ENCODE results near the gene PLEKHH2. TPM values are rescaled to one million over a fixed set of nuclear protein-coding genes. Genes with fewer than 3 reads are reported as not detected.

The PLEKHH2 gene
- total RNA-seq, 1 donor from 2014 or later = 0.11 TPM

DNA sequence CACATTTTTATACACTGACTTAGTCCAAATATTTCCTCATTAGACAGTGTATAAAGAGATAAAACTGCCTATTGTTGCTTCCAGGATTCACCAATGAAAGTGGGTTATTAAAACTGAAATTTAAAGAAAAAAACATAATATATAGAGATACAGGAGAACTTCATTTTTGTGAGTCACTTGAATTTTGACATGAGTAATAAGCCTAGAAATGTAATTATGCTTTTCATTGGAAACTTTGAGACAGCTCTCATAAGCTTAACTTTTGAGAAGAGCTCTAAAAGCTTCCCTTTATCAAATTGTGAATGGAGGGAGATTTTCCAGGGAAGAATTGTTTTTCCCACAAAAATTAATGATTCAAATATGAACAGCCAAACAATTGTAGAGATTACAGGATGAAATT lies 150.8 kb downstream of the PLEKHH2 start:
- CTCF ChIA-PET = no interaction called here
- H3K4me3 Mint-ChIP-seq = no peak overlapping the region

DNA sequence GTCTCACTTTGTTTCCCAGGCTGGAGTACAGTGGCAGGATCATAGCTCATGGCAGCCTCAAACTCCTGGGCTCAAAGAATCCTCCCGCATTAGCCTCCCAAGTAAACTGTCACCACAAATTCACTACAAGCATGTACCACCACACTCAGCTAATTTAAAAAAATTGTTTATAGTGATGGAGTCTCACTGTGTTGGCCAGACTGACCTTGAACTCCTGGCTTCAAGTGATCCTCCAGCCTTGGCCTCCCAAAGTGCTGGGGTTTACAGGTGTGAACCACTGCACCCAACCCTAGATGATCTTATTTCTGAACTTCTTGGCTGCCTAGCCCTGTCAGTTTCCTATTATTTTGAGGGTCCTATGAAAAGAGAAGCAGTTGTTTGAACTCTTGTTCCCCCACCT lies 151.6 kb downstream of the PLEKHH2 start:
- Mint-ChIP-seq H3K4me1 (no peaks in the 10 kb centered on the region), H3K4me3 (no peak overlapping the region), H3K9me3 (no peaks in the 10 kb centered on the region), H3K27ac (no peak overlapping the region), H3K36me3 (ENCODE audit: low read depth) (peaks cover 18% of the 10 kb centered on the region), H3K27me3 (no peaks in the 10 kb centered on the region)
- intact Hi-C loops (cut with micrococcal nuclease) = no loop called here
- TF ChIP-seq, protein P1, sequence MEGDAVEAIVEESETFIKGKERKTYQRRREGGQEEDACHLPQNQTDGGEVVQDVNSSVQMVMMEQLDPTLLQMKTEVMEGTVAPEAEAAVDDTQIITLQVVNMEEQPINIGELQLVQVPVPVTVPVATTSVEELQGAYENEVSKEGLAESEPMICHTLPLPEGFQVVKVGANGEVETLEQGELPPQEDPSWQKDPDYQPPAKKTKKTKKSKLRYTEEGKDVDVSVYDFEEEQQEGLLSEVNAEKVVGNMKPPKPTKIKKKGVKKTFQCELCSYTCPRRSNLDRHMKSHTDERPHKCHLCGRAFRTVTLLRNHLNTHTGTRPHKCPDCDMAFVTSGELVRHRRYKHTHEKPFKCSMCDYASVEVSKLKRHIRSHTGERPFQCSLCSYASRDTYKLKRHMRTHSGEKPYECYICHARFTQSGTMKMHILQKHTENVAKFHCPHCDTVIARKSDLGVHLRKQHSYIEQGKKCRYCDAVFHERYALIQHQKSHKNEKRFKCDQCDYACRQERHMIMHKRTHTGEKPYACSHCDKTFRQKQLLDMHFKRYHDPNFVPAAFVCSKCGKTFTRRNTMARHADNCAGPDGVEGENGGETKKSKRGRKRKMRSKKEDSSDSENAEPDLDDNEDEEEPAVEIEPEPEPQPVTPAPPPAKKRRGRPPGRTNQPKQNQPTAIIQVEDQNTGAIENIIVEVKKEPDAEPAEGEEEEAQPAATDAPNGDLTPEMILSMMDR (IDR thresholded peaks at IDR 0.05) = no peak
- POLR2A ChIA-PET = no interaction called here
- no peak for ATAC-seq (ENCODE audit: low read depth)
- CTCF ChIA-PET = no interaction called here
- DNase-seq = no peak

More for the DNA sequence above, 150.8 kb downstream of the PLEKHH2 start:
- Mint-ChIP-seq H3K9me3 (no peaks in the 10 kb centered on the region), H3K4me1 (no peaks in the 10 kb centered on the region), H3K27ac (no peak overlapping the region), H3K36me3 (ENCODE audit: low read depth) (peaks cover 16% of the 10 kb centered on the region), H3K27me3 (no peaks in the 10 kb centered on the region)
- POLR2A ChIA-PET = no interaction called here
- DNase-seq = no peak
- TF ChIP-seq, protein P1 (IDR thresholded peaks at IDR 0.05) = no peak
- no peak for ATAC-seq (ENCODE audit: low read depth)
- intact Hi-C loops (cut with micrococcal nuclease) = no loop called here

DNA sequence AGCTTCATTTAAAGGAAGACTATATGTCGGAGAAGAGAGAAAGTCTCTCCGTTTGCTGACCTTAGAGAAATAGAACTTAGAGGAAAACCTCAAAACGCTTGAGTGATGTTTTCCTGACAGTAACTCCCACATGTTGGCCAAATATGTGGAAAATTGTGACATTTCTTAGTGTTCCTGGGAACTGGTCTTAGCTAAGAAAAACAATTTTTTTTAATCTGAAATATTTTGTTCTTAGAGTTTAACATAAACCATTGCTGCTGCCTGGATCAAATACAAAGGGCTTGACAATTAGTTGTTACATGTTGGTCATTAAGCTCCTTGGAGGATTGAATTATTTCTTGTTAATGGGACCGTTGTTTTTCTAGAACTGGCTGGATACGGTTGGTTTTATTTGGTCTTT lies 153.1 kb downstream of the PLEKHH2 start:
- CTCF ChIA-PET = no interaction called here

DNA sequence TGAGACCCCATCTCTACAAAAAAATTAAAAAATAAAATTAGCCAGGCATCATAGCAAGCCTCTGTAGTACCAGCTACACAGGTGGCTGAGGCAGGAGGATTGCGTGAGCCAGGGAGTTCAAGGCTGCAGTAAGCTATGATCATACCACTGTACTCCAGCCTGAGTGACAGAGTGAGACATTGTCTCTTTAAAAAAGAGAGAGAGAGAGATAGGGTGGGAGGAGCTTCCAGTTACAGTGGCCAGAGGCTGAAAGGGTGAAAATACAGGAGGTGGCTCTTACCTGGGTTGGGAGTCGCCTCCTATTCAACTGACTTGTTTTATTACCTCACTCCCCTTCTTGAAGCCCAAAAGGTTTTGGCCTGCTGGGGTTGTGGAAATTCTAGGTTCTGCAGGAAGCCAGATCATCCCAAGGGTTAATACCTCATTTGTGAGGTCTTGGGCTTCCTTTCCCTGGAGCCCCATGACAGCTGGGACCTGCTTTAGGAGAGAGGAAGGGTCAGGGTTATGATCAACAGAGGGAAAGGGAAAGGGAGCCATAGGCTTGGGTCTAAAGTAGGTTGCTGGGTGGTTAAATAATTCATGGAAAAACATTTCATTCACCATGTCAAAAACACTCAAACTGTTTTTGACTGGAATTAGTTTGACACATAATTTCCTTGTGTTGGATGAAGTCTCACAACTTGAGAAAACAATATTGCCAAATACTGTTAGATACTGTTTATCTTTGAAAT lies 154.1 kb downstream of the PLEKHH2 start:
- CTCF ChIA-PET = no interaction called here
- ATAC-seq (ENCODE audit: low read depth) = no peak
- no peaks in the 10 kb centered on the region for H3K4me1 Mint-ChIP-seq
- H3K27me3 Mint-ChIP-seq = no peaks in the 10 kb centered on the region
- DNase-seq = no peak
- no peak overlapping the region for H3K27ac Mint-ChIP-seq
- intact Hi-C loops (cut with micrococcal nuclease) = no loop called here
- H3K9me3 Mint-ChIP-seq = no peaks in the 10 kb centered on the region
- POLR2A ChIA-PET = no interaction called here
- H3K4me3 Mint-ChIP-seq = no peak overlapping the region
- TF ChIP-seq, protein P1 (IDR thresholded peaks at IDR 0.05) = no peak
- H3K36me3 Mint-ChIP-seq (ENCODE audit: low read depth) = peaks cover 26% of the 10 kb centered on the region

More for the DNA sequence above, 153.1 kb downstream of the PLEKHH2 start:
- POLR2A ChIA-PET = no interaction called here
- no peak overlapping the region for H3K27ac Mint-ChIP-seq
- DNase-seq (no peak), ATAC-seq (ENCODE audit: low read depth) (no peak)
- peaks cover 24% of the 10 kb centered on the region for H3K36me3 Mint-ChIP-seq (ENCODE audit: low read depth)
- intact Hi-C loops (cut with micrococcal nuclease) = no loop called here
- TF ChIP-seq, protein P1 (IDR thresholded peaks at IDR 0.05) = no peak
- H3K9me3 Mint-ChIP-seq = no peaks in the 10 kb centered on the region
- no peak overlapping the region for H3K4me3 Mint-ChIP-seq
- H3K27me3 Mint-ChIP-seq = no peaks in the 10 kb centered on the region
- no peaks in the 10 kb centered on the region for H3K4me1 Mint-ChIP-seq

DNA sequence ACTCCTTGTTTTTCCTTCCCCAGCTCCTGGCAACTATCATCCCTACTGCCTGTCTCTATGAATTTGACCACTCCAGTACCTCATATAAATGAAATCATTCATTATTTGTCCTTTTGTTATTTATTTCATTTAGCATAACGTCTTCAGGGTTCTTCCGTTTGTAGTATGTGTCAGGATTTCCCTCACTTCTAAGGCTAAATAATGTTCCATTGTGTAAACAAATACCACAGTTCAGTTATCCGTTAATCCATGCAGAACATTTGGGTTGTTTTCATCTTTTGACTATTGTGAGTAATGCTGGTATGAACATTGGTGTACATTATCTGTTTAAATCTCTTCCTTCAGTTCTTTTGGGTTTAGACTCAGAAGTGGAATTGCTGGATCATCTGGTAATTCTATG lies 155.6 kb downstream of the PLEKHH2 start:
- DNase-seq (no peak), ATAC-seq (ENCODE audit: low read depth) (no peak)
- no peaks in the 10 kb centered on the region for H3K27me3 Mint-ChIP-seq
- intact Hi-C loops (cut with micrococcal nuclease) = no loop called here
- no peak overlapping the region for H3K4me3 Mint-ChIP-seq
- H3K9me3 Mint-ChIP-seq = no peaks in the 10 kb centered on the region
- ChIA-PET POLR2A (no interaction called here), CTCF (no interaction called here)
- peaks cover 26% of the 10 kb centered on the region for H3K36me3 Mint-ChIP-seq (ENCODE audit: low read depth)
- TF ChIP-seq, protein P1 (IDR thresholded peaks at IDR 0.05) = no peak
- no peaks in the 10 kb centered on the region for H3K4me1 Mint-ChIP-seq
- H3K27ac Mint-ChIP-seq = no peak overlapping the region
